Endothelial cell of umbilical vein (primary cell): ENCODE measurements around the gene RABEP2. TPM values are rescaled to one million over a fixed set of nuclear protein-coding genes. Genes with fewer than 3 reads are reported as not detected.

ENCODE experiments used
- BruUV-seq: library from RNA; stranded (reverse); fragments of 400-500 nt; replicated peaks from 2 replicates; lab custom pipeline; 2021; lab: Mats Ljungman, UMichigan
- CTCF ChIA-PET: fragments of 300-600, 350-600 bp; sonication (Branson Sonifier 250); formaldehyde crosslinking; loops from one replicate; lab custom pipeline; 2021; ENCODE audit warnings: antibody characterized with exemption, inconsistent platforms; lab: Charles Lee
- POLR2A ChIA-PET: fragments of 300-600, 350-600 bp; sonication (Branson Sonifier 250); formaldehyde crosslinking; loops from one replicate; lab custom pipeline; 2021; ENCODE audit warnings: antibody characterized with exemption, inconsistent platforms; lab: Charles Lee
- DNase-seq: peaks from one replicate; pipeline ENCODE4 v3.0.0-alpha.2; 2011; ENCODE audit warnings: low read depth, low spot score
- FAIRE-seq: peaks from 2 replicates; lab custom pipeline; 2011; peaks lifted over from hg19 to GRCh38; lab: Jason Lieb, UNC
- H2AFZ ChIP-seq: 2 replicates; pipeline ENCODE4 v1.6.0; 2012; ENCODE audit warnings: low read depth, low read length, control low read depth, inconsistent platforms
- H3K27ac ChIP-seq: 2 replicates; pipeline ENCODE4 v1.5.1; 2011; ENCODE audit warnings: low read depth, mild to moderate bottlenecking, control low read depth, low read length, moderate library complexity; ENCODE audit not compliant: insufficient read depth
- H3K27me3 ChIP-seq, 2 experiments: 2 replicates each; pipeline versions ENCODE4 v1.6.0 to v1.6.1; 2011; ENCODE audit warnings: low read length in 2 of 2, mixed read lengths in 1 of 2; ENCODE audit not compliant: control insufficient read depth in 2 of 2, insufficient read depth in 2 of 2
- H3K36me3 ChIP-seq, 2 experiments: 2 replicates in 1 of 2; 3 replicates in 1 of 2; pipeline ENCODE4 v1.5.1; 2011; ENCODE audit warnings: low read length in 2 of 2, mild to moderate bottlenecking in 1 of 2, moderate library complexity in 1 of 2; ENCODE audit not compliant: control insufficient read depth in 2 of 2, insufficient read depth in 2 of 2; ENCODE audit errors: extremely low read depth in 1 of 2
- H3K4me1 ChIP-seq: 3 replicates; pipeline ENCODE4 v1.5.1; 2011; ENCODE audit warnings: mild to moderate bottlenecking, low read length; ENCODE audit not compliant: control insufficient read depth, insufficient read depth; ENCODE audit errors: extremely low read depth
- H3K4me2 ChIP-seq: 2 replicates; pipeline ENCODE4 v1.6.1; 2011; ENCODE audit warnings: low read length, control low read depth, mixed read lengths; ENCODE audit not compliant: insufficient read depth
- H3K4me3 ChIP-seq, 3 experiments: fragments of 200-600 bp in 1 of 3; sonication (generic), shearing (Covaris generic) in 1 of 3; replicated peaks in 1 of 3; 2 replicates each; pipeline ENCODE4 v1.5.1; 2011 to 2016; ENCODE audit warnings: control low read depth in 3 of 3, low read length in 3 of 3, mild to moderate bottlenecking in 2 of 3, inconsistent platforms in 1 of 3, low read depth in 1 of 3, moderate library complexity in 1 of 3; ENCODE audit not compliant: insufficient read depth in 1 of 3
- H3K79me2 ChIP-seq: 2 replicates; pipeline ENCODE4 v1.6.0; 2012; ENCODE audit warnings: low read length, inconsistent platforms; ENCODE audit not compliant: control insufficient read depth, insufficient read depth
- H3K9ac ChIP-seq: replicated peaks from 2 replicates; pipeline ENCODE3; 2011; ENCODE audit warnings: low read length, control low read depth; ENCODE audit not compliant: insufficient read depth; ENCODE audit errors: extremely low read depth
- H3K9me1 ChIP-seq: replicated peaks from 3 replicates; pipeline ENCODE4 v1.6.0; 2011; ENCODE audit warnings: mild to moderate bottlenecking, low read length; ENCODE audit not compliant: control insufficient read depth, insufficient read depth; ENCODE audit errors: extremely low read depth
- H3K9me3 ChIP-seq: replicated peaks from 2 replicates; pipeline ENCODE4 v1.5.1; 2012; ENCODE audit warnings: low read length, inconsistent platforms; ENCODE audit not compliant: control insufficient read depth, insufficient read depth
- H4K20me1 ChIP-seq: replicated peaks from 2 replicates; pipeline ENCODE3; 2011; ENCODE audit warnings: mild to moderate bottlenecking, low read length; ENCODE audit not compliant: control insufficient read depth, insufficient read depth; ENCODE audit errors: extremely low read depth
- EZH2 ChIP-seq: IDR thresholded peaks from 2 replicates; pipeline ENCODE4 v1.6.1; 2012; ENCODE audit warnings: borderline replicate concordance, low read depth, mild to moderate bottlenecking, moderate library complexity, low read length, inconsistent platforms; ENCODE audit not compliant: severe bottlenecking
- FOS ChIP-seq: IDR thresholded peaks from 2 replicates; pipeline ENCODE4 v1.6.1; 2011; ENCODE audit warnings: mild to moderate bottlenecking, low read length, moderate library complexity, borderline replicate concordance; ENCODE audit not compliant: insufficient read depth
- GATA2 ChIP-seq: IDR thresholded peaks from 2 replicates; pipeline ENCODE4 v1.7.0; 2011; ENCODE audit warnings: low read depth, mild to moderate bottlenecking, moderate library complexity, mixed read lengths, low read length; ENCODE audit not compliant: insufficient read length, insufficient read depth
- JUN ChIP-seq: IDR thresholded peaks from 2 replicates; pipeline ENCODE4 v1.6.1; 2011; ENCODE audit warnings: borderline replicate concordance, low read depth; ENCODE audit not compliant: insufficient read length, insufficient read depth
- MYC ChIP-seq: IDR thresholded peaks from one replicate; pipeline ENCODE4 v1.6.1; 2011; ENCODE audit warnings: mild to moderate bottlenecking, low read depth, low read length
- POLR2A ChIP-seq: IDR thresholded peaks from 2 replicates; pipeline ENCODE4 v1.6.1; 2012; ENCODE audit warnings: low read depth, mild to moderate bottlenecking, control low read depth, low read length
- POLR2AphosphoS5 ChIP-seq: IDR thresholded peaks from 2 replicates; pipeline ENCODE4 v1.6.1; 2012; ENCODE audit warnings: low read depth, mild to moderate bottlenecking, control low read depth, low read length, moderate library complexity; ENCODE audit not compliant: insufficient read depth
- dilution Hi-C: fragments of 300-500 bp; cut with MboI; formaldehyde crosslinking; loops from one replicate; pipeline ENCODE4 v1.15.0; 2019; ENCODE audit warnings: low sequenced_read_pairs; ENCODE audit not compliant: extremely low pct_ligation_motif_present
- intact Hi-C: fragments of 100-400 bp; cut with micrococcal nuclease; formaldehyde crosslinking; loops from one replicate; pipeline ENCODE4 v1.10.0; 2022
- polyA plus RNA-seq, 4 experiments: library from polyadenylated mRNA; depleted of rRNA in 3 of 4; stranded (reverse) in 3 of 4; unstranded in 1 of 4; fragments of >200 nt; gene quantifications; 2 replicates each; pipeline versions ENCODE4 v1.2.1 to v1.2.3, GENCODE V29; 2011 to 2012; ENCODE audit warnings: missing spikeins in 1 of 4
- total RNA-seq: library from RNA; stranded (reverse); gene quantifications from 2 replicates; pipeline ENCODE4 v1.2.3, GENCODE V29; 2021
- TF ChIP-seq, protein P1 (sequence below): IDR thresholded peaks from 2 replicates; pipeline ENCODE4 v1.6.1; 2011; ENCODE audit not compliant: insufficient read depth, insufficient read length
- TF ChIP-seq, protein P2 (sequence below), 2 donors: IDR thresholded peaks; 1 replicate in 1 of 2; 2 replicates in 1 of 2; pipeline ENCODE4 v1.5.1; 2011; ENCODE audit warnings: low read length in 2 of 2, mild to moderate bottlenecking in 2 of 2, moderate library complexity in 2 of 2, control low read depth in 1 of 2, inconsistent platforms in 1 of 2, low read depth in 1 of 2; ENCODE audit not compliant: insufficient read depth in 1 of 2; ENCODE audit errors: extremely low read depth in 1 of 2

The RABEP2 gene
- total and polyA plus RNA-seq, 2 donors (not counting 3 experiments of a cell fraction or from before 2014, with no cell fraction given), result 25.9 to 37.4 TPM

DNA sequence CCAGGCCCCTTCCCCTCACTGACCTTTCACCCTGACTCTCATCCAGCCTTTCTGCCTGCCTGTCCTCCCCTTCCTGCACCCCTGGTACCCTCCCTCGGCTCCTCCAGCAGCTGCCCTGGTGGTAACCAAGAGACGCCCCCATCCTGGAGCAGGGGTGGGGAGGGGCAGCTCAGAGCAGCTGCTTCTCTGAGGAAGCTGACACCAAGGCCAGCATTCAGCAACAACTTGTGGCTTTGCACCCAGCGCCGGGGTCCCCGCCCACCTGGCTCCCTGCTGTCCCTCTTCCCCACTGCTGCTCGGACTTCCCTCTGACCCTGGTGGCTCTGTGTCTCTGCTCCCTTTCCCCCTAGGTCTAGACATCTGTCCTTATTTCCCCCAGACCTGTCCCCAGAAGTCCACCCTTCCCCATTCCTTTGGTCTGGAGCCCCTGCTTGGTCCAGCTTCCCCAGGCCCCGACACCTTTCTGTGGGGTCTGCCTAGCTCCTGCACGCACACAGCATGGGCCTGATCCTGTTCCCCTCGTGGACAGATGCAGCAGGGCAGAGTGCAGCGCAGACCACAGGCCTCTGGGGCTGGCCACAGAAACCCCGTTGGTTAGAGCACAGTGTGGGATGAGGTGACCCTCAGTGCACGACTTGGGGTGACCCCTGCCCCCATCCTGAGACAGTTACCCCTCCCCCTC is 47.9 kb downstream of the RABEP2 start:
- Histone ChIP-seq H2AFZ (no peak overlapping the region), H3K9ac (no peak overlapping the region), H4K20me1 (no peaks in the 10 kb centered on the region), H3K9me3 (no peaks in the 10 kb centered on the region), H3K27ac (no peak overlapping the region), H3K79me2 (no peaks in the 10 kb centered on the region), H3K4me3 (no peak overlapping the region), H3K4me2 (no peak overlapping the region), H3K27me3 (no peaks in the 10 kb centered on the region), H3K4me1 (peaks cover 12% of the 10 kb centered on the region), H3K9me1 (no peaks in the 10 kb centered on the region), H3K36me3 (peaks cover 5 to 13% of the 10 kb centered on the region in 2 experiments)
- DNase-seq (no peak), FAIRE-seq (no peak)
- dilution Hi-C loops, result no loop called here
- TF ChIP-seq JUN (no peak), POLR2AphosphoS5 (no peak), MYC (no peak), FOS (no peak), GATA2 (no peak), POLR2A (no peak), EZH2 (no peak)
- TF ChIP-seq, protein P1, sequence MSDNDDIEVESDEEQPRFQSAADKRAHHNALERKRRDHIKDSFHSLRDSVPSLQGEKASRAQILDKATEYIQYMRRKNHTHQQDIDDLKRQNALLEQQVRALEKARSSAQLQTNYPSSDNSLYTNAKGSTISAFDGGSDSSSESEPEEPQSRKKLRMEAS, result no peak
- TF ChIP-seq, protein P2, sequence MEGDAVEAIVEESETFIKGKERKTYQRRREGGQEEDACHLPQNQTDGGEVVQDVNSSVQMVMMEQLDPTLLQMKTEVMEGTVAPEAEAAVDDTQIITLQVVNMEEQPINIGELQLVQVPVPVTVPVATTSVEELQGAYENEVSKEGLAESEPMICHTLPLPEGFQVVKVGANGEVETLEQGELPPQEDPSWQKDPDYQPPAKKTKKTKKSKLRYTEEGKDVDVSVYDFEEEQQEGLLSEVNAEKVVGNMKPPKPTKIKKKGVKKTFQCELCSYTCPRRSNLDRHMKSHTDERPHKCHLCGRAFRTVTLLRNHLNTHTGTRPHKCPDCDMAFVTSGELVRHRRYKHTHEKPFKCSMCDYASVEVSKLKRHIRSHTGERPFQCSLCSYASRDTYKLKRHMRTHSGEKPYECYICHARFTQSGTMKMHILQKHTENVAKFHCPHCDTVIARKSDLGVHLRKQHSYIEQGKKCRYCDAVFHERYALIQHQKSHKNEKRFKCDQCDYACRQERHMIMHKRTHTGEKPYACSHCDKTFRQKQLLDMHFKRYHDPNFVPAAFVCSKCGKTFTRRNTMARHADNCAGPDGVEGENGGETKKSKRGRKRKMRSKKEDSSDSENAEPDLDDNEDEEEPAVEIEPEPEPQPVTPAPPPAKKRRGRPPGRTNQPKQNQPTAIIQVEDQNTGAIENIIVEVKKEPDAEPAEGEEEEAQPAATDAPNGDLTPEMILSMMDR (IDR thresholded peaks at IDR 0.05; ENCODE audit: extremely low read depth in 1 of 2, insufficient read depth in 1 of 2, low read depth in 1 of 2, low read length in 2 of 2), result no peak
- no TSS peak for BruUV-seq
- ChIA-PET CTCF (no interaction called here), POLR2A (no interaction called here)
- intact Hi-C loops, result no loop called here
